Karpas-422 (cell line): ENCODE results near the gene MYL7. TPM values are rescaled to one million over a fixed set of nuclear protein-coding genes. Genes with fewer than 3 reads are reported as not detected.
"Not testable (repeated sequence)": the region's sequence is repeated elsewhere in the genome, so short reads cannot be mapped to it uniquely, and the experiment has no call there.

Experiments used
- DNase-seq: peaks from one replicate; pipeline ENCODE4 v3.0.0-alpha.2; 2015
- H2AFZ ChIP-seq: fragments of 200-600 bp; sonication (generic); 2 replicates; pipeline ENCODE4 v1.6.1; 2014; ENCODE audit warnings: antibody characterized with exemption, low read length, mixed read lengths
- H3K27ac ChIP-seq: fragments of 200-600 bp; sonication (generic); 2 replicates; pipeline ENCODE4 v1.5.1; 2014; ENCODE audit warnings: mild to moderate bottlenecking, low read length, moderate library complexity
- H3K27me3 ChIP-seq: fragments of 200-600 bp; sonication (generic); 2 replicates; pipeline ENCODE4 v1.6.1; 2014; ENCODE audit warnings: low read length, mixed read lengths
- H3K36me3 ChIP-seq: fragments of 200-600 bp; sonication (generic); 2 replicates; pipeline ENCODE4 v1.6.1; 2014; ENCODE audit warnings: low read length, mixed read lengths; ENCODE audit not compliant: insufficient read depth
- H3K4me1 ChIP-seq: fragments of 200-600 bp; sonication (generic); 2 replicates; pipeline ENCODE4 v1.6.1; 2014; ENCODE audit warnings: mild to moderate bottlenecking, low read length, mixed read lengths
- H3K4me2 ChIP-seq: fragments of 200-600 bp; sonication (generic); 2 replicates; pipeline ENCODE4 v1.6.1; 2014; ENCODE audit warnings: low read length, low read depth, mild to moderate bottlenecking; ENCODE audit not compliant: poor library complexity, severe bottlenecking
- H3K4me3 ChIP-seq: fragments of 200-600 bp; sonication (generic); 2 replicates; pipeline ENCODE4 v1.5.1; 2014; ENCODE audit warnings: mild to moderate bottlenecking, antibody characterized with exemption, low read length, mixed read lengths
- H3K79me2 ChIP-seq: fragments of 200-600 bp; sonication (generic); 2 replicates; pipeline ENCODE4 v1.6.1; 2014; ENCODE audit warnings: mild to moderate bottlenecking, low read length, mixed read lengths
- H3K9ac ChIP-seq: fragments of 200-600 bp; sonication (generic); 2 replicates; pipeline ENCODE4 v1.6.0; 2014; ENCODE audit warnings: low read length
- H3K9me2 ChIP-seq: fragments of 200-600 bp; sonication (generic), shearing (Covaris generic); replicated peaks from 2 replicates; pipeline ENCODE4 v1.6.0; 2014; ENCODE audit warnings: mild to moderate bottlenecking, low read length, moderate library complexity; ENCODE audit not compliant: insufficient read depth
- H3K9me3 ChIP-seq: fragments of 300-700, 200-600 bp; sonication (generic); 2 replicates; pipeline ENCODE4 v1.6.1; 2014; ENCODE audit warnings: low read length, mixed read lengths
- H4K20me1 ChIP-seq: fragments of 200-600 bp; sonication (generic); 2 replicates; pipeline ENCODE4 v1.6.1; 2014; ENCODE audit warnings: mild to moderate bottlenecking, antibody characterized with exemption, low read length, low read depth; ENCODE audit not compliant: insufficient read depth
- total RNA-seq: library from RNA; depleted of rRNA; stranded (reverse); fragments of >200 nt; shearing (Covaris generic); gene quantifications from 2 replicates; pipeline ENCODE4 v1.2.3, GENCODE V29; 2014; ENCODE audit warnings: low replicate concordance

MYL7 gene
- total RNA-seq, 1 experiment from 2014 or later = not detected

DNA sequence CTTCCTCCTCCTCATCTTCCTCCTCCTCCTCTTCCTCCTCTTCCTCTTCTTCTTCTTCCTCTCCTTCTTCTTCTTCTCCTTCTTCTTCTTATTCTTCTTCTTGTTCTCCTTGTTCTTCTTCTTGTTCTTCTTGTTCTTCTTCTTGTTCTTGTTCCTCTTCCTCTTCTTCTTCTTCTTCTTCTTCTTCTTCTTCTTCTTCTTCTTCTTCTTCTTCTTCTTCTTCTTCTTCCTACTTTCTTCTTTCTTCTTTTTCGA lies 33.5 kb upstream of the MYL7 start:
- not testable (repeated sequence) for H3K27ac ChIP-seq, DNase-seq, H3K9me2 ChIP-seq, H2AFZ ChIP-seq, H3K27me3 ChIP-seq, H3K9ac ChIP-seq, H3K9me3 ChIP-seq, H3K4me3 ChIP-seq, H3K79me2 ChIP-seq, H4K20me1 ChIP-seq, H3K4me2 ChIP-seq, H3K4me1 ChIP-seq, H3K36me3 ChIP-seq

DNA sequence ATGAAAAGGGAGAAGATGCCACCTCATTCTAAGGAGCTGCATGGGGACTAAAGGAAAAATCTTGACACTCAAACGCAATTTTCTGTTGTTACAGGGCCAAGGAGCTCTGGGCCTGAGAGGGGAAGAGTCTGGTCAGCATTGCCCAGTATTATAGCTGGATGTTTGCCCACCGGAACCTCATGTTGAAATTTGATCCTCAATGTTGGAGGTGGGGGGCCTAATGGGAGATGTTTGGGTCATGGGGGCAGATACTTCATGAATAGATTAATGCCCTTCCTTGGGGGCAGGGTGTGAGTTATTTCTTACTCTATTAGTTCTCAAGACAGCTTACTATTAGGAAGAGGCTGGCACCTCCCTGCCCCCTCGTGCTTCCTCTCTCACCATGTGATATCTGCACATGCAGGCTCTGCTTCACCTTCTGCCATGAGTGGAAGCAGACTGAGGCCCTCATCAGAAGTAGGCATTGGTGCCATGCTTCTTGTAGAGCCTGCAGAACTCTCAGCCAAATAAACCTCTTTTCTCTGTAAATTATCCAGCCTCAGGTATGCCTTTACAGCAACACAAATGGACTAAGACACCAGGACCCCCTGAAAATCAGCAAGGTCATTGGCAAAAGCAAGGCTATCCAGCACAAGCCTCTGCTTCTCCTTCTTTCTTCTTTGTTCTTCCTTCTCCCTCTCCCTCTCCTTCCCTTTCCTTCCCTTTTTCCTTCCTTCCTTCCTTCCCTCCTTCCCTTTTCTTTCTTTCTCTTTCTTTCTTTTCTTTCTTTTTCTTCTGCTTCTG lies 33.0 kb upstream of the MYL7 start:
- no peak overlapping the region for H3K4me3 ChIP-seq
- H3K36me3 ChIP-seq = no peaks in the 10 kb centered on the region
- no peak overlapping the region for H3K4me2 ChIP-seq
- no peaks in the 10 kb centered on the region for H3K79me2 ChIP-seq
- H3K27ac ChIP-seq = no peak overlapping the region
- no peak overlapping the region for H2AFZ ChIP-seq
- no peaks in the 10 kb centered on the region for H4K20me1 ChIP-seq
- H3K27me3 ChIP-seq = no peaks in the 10 kb centered on the region
- no peak overlapping the region for H3K9ac ChIP-seq
- H3K4me1 ChIP-seq = no peaks in the 10 kb centered on the region
- no peaks in the 10 kb centered on the region for H3K9me2 ChIP-seq
- H3K9me3 ChIP-seq = no peaks in the 10 kb centered on the region
- DNase-seq = no peak

DNA sequence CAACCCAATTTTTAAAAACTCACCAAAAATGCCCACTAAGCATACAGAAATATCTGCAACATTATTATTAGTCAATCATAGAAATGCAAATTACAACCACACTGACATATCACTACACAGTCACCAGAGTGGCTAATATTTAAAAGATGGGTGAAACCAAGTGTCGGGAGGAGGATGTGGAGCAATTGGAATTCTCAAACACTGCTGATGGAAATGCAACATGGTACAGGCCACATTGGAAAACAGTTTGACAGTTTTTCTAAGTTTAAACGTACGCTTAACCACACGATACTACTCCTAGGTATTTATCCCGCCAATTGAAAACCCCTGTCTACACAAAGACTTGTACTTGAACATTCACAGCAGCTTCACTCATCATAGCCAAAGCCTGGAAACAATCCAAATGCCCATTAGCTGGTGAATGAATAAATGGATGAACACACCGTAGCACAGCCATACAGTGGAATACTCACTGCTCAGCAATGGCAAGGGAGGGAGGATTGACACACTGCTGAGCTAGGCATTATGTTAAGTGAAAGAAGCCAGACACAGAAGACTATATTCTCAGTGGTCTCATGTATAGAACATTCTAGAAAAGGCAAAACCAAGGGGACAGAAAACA lies 31.8 kb upstream of the MYL7 start:
- no peak for DNase-seq
- H3K4me2 ChIP-seq = no peak overlapping the region
- H4K20me1 ChIP-seq = no peaks in the 10 kb centered on the region
- no peak overlapping the region for H3K4me3 ChIP-seq
- H2AFZ ChIP-seq = no peak overlapping the region
- H3K9me3 ChIP-seq = no peaks in the 10 kb centered on the region
- no peaks in the 10 kb centered on the region for H3K9me2 ChIP-seq
- no peak overlapping the region for H3K27ac ChIP-seq
- no peaks in the 10 kb centered on the region for H3K36me3 ChIP-seq
- H3K9ac ChIP-seq = no peak overlapping the region
- no peaks in the 10 kb centered on the region for H3K79me2 ChIP-seq
- peaks cover 2% of the 10 kb centered on the region for H3K4me1 ChIP-seq
- H3K27me3 ChIP-seq = no peaks in the 10 kb centered on the region

DNA sequence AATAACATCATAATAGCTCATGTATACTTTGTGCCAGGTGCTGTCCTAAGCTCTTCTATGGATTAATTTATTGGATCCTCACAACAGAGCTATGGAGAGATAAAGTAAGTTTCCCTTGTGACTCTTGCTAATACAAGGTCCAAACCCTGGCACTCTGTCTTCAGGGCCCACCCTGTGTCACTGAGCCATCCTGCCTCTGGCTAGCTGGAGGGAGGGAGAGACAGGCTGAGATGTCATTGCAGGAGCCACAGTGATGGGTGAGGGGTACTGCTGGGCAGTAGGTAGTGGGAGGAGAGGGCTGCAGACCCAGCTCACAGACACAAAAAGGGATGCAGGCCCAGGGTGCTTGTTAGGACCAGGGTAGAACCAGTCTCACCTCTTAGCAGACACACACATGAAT lies 31.2 kb upstream of the MYL7 start:
- Histone ChIP-seq H3K9me3 (no peaks in the 10 kb centered on the region), H3K9me2 (no peaks in the 10 kb centered on the region), H3K4me3 (no peak overlapping the region), H3K4me2 (no peak overlapping the region), H3K36me3 (no peaks in the 10 kb centered on the region), H4K20me1 (no peaks in the 10 kb centered on the region), H3K27ac (no peak overlapping the region), H3K9ac (no peak overlapping the region), H2AFZ (no peak overlapping the region), H3K79me2 (no peaks in the 10 kb centered on the region), H3K27me3 (no peaks in the 10 kb centered on the region), H3K4me1 (peaks cover 6% of the 10 kb centered on the region)
- no peak for DNase-seq

DNA sequence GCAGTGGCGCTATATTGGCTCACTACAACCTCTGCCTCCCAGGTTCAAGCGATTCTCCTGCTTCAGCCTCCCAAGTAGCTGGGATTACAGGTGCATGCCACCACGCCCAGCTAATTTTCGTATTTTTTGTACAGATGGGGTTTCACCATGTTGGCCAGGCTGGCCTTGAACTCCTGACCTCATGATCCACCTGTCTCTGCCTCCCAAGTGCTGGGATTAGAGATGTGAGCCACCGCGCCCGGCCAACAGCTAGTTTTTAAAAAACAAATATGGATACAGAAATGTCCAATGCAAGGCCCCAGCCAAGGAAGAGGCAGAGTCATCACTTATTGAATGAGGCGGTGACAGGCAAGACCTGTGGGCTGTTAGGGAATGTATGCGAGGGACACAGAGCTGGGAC lies 30.8 kb upstream of the MYL7 start:
- not testable (repeated sequence) for H3K4me2 ChIP-seq, H3K4me3 ChIP-seq, H3K9me3 ChIP-seq, H4K20me1 ChIP-seq, H3K9me2 ChIP-seq, H3K9ac ChIP-seq, H3K27me3 ChIP-seq, H3K36me3 ChIP-seq, H3K27ac ChIP-seq, DNase-seq, H3K79me2 ChIP-seq, H2AFZ ChIP-seq, H3K4me1 ChIP-seq

DNA sequence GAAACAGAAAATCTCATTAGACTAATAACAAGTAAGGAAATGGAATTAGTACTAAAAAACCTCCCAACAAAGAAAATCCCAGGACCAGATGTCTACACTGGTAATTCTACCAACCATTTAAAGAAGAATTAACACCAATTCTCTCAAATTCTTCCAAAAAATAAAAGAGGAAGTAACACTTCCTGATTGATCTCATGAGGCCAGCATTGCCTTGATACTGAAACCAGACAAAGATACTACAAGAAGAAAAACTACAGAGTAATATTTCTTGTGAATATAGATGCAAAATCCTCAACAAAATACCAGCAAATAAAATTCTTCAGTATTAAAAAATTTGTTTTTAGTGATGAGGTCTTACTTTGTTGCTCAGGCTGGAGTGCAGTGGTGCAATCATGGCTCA lies 26.8 kb upstream of the MYL7 start:
- 0 out of 2 replicates have a peak overlapping the region, but pooled peaks have one; percentile 29 for H2AFZ ChIP-seq
- H3K9ac ChIP-seq = no peak overlapping the region
- H3K79me2 ChIP-seq = no peaks in the 10 kb centered on the region
- no peak overlapping the region for H3K27ac ChIP-seq
- no peak overlapping the region for H3K4me2 ChIP-seq
- H3K4me3 ChIP-seq = no peak overlapping the region
- H3K9me2 ChIP-seq = no peaks in the 10 kb centered on the region
- no peaks in the 10 kb centered on the region for H3K36me3 ChIP-seq
- peak; percentile 60 for DNase-seq
- H3K9me3 ChIP-seq = no peaks in the 10 kb centered on the region
- H3K27me3 ChIP-seq = no peaks in the 10 kb centered on the region
- H4K20me1 ChIP-seq = no peaks in the 10 kb centered on the region
- H3K4me1 ChIP-seq = peaks cover 6% of the 10 kb centered on the region

DNA sequence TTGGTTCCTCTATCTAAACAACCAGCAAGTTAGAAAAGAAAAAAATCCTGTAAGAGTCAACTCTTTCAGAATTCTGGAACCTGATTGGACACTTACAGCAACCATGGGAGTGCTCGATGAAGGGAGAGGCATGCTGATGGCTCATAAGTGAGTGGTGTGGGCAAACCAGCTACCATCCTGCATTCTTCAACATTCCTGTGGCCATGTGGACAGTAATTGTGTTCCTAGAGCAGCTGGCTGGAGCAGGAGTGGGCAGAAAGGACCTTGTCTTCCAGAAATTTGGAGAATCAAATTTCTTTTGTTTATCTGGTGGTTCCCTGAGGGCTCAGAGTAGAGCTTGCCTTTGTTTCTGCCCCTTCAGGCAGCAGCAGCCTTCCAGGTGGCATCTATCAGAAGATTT lies 22.5 kb upstream of the MYL7 start:
- Histone ChIP-seq H3K4me1 (peaks cover 6% of the 10 kb centered on the region), H3K9ac (no peak overlapping the region), H3K9me2 (no peaks in the 10 kb centered on the region), H3K36me3 (no peaks in the 10 kb centered on the region), H3K79me2 (no peaks in the 10 kb centered on the region), H3K27ac (no peak overlapping the region), H3K4me3 (no peak overlapping the region), H4K20me1 (no peaks in the 10 kb centered on the region), H3K9me3 (no peaks in the 10 kb centered on the region), H3K27me3 (no peaks in the 10 kb centered on the region), H3K4me2 (no peak overlapping the region), H2AFZ (no peak overlapping the region)
- no peak for DNase-seq

DNA sequence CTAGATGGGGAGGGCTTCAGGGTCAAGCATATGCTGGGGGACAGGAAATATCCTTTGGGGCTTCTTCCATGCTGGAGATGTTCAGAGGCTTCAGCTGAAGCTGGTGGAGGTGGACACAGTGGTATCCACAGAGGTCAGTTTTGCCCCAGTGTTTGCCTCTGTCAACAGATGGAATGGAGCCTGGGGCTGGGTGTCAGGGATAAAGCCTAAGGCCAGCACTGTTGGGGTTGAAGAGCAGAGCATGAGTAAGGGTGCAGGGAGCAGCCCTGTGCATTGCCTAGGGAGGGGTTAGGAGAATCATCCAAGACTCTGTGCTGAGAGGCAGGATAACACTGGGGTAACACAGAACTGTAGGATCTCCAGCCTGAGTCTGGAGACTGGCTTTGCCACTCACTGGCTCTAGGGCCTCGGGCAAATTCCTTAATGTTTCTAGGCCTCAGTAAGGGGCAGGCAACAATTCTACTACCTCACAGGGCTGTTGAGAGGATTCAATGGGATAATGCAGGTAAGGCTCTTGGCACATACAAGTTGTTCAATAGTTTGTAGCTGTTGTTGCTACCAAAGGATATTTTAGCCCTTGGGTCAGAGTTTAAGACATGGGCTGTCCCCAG lies 21.8 kb upstream of the MYL7 start:
- Histone ChIP-seq H3K79me2 (no peaks in the 10 kb centered on the region), H3K9me3 (no peaks in the 10 kb centered on the region), H4K20me1 (no peaks in the 10 kb centered on the region), H3K4me2 (no peak overlapping the region), H3K27ac (no peak overlapping the region), H3K4me3 (no peak overlapping the region), H2AFZ (no peak overlapping the region), H3K9me2 (no peaks in the 10 kb centered on the region), H3K4me1 (peaks cover 3% of the 10 kb centered on the region), H3K9ac (no peak overlapping the region), H3K36me3 (no peaks in the 10 kb centered on the region), H3K27me3 (no peaks in the 10 kb centered on the region)
- no peak for DNase-seq
